HG03135 (cell line): ENCODE results near the gene SLC47A2.
"Not testable (repeated sequence)": the region's sequence is repeated elsewhere in the genome, so short reads cannot be mapped to it uniquely, and the experiment has no call there.

Experiments
- ATAC-seq: cut with Tn5 transposase; IDR thresholded peaks from one replicate; pipeline ENCODE4 v1.9.1; 2021; ENCODE audit warnings: mild to moderate bottlenecking, moderate library complexity; ENCODE audit not compliant: unreplicated experiment

SLC47A2 gene

DNA sequence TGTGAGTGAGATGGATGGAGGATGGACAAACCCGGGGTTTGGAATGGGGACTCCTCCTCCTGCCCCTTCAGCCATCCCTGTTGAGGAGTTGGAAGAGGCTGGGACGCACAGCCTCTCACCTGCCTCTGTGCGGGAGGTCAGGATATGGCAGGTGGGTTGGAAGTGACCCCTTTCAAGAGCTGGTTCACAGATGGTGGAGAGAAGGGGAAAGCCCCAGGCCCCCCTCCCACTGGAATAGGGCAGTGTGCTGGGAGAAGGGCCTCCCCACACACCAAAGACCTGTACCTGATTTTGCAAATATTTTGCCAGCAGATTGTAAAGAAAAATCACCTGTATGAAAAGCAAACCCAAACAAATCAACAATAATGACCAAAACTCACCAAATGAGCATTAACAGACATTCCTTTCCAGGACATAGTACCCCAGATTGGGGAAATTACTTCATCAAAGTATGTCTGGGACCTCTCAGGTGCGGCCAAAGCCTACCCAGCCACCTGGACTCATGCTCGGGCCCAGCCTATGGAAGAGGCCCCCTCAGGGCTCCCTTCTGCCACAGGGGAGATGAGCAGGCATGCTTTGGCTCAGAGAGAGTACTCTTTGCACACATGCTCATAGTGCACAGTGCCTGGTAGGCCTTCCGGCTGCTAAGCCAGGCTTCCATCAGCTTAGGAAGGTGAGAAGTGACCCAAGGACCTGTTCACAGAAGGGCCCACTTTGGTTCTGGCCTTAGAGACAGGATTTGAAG, 7.8 kb downstream of the SLC47A2 start:
- no peak for ATAC-seq

DNA sequence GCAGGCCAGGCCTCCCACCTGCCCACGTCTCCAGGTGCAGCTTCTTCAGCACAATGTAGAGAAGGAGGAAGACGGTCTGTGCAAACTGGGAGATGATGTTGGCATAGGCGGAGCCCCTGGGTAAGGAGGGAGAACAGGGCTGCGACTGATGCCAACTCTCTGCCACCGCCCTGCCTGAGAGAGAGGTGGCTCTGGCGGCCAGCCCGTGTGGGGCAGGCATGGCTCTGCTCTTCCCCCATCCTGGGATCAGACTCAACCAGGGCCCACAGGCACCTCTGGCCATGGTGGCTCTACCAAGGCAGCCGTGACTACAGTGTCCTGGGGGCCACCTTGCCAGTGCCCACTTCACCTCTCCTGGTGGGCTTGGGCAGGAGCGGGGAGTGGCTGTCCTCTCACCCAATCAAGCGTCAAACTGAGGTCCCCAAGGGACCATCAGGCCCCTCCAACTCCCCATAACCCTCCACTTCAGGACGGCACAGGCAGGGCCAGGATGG, 8.6 kb downstream of the SLC47A2 start:
- no peak for ATAC-seq

DNA sequence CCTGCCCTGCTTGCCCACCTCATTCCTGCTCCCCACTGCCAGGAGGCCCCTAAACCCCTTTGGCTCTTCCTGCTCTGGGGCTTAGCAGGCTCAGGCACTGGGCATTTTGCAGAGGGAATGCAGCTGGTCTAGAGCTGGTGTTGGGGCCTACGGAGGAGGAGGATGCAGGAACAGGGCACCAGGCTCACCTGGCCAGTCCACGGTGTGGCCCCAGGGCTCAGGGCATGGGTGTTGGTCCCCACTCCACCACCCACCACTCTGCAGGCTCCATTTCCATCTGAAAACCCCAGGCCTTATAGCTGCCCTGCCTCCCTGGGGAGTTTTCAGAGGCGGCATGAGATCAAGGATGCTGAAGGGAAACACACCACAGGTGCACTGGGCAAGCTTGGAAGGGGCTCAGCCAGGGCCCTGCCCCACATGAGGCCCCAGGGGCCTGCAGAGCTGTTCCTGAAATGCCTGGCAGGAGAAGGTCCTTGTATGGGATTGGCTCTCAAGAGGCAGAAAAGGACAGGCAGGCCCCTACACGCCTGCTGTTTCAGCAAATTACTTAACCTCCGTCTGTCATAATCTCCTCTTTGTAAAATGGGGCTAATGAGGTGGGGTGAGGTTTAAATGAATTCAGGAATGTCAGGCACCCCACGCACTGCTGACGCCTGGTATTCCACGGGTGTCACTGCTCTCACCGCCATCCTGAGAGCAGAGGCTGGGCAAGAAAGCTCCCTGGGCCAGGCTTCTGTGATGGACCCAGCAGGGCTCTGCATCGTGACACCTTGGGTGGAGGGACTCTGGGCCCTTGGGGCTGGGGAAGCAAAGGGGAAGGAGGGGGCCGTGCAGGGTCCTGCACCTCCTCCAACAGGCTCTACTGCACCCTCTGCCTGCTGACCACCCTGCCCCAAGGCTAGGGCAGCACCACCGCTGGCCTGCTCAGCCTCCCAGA, 9.3 kb downstream of the SLC47A2 start:
- no peak for ATAC-seq

DNA sequence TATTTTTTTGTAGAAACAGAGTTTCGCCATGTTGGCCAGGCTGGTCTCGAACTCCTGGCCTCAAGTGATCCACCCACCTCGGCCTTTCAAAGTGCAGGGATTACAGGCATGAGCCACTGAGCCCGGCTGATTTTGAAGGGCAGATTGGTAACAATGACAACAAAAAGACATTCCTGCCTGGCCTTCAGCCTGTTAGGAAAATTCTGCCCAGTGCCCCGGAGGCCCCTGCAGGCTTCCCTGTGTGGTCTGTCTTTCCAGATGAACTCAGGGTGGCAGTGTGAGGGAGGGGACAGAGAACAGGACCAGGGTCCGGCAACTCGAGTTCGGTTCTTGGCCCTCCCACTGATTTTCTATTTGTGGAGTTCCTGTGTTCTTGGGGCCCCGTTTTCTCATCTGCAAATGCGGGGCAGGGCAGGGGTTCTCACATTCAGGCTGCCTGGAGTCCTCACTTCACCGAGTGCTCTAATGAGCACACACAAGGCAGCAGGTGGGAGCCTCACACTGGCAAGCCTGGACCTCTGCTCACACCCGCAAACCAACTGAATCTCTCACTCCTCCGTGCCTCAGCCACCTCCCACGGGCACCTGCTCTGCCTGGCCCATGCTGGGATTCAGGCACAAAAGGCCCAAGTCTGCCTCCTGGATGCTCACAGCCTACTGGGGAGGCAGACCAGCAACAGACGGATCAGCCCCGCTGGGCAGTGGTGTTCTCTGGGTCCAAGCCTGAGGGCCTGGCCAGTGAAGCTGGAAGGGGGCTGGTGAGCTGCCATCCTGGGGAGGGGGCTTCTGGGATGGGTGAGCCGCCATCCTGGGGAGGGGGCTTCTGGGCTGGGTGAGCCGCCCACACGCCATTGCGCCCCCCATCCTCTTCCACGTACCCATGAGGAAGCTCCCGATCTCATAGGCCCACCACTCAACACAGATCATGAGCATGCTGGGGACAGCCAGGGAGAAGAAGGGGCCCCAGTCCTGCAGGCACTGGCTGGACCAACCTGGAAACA, 10.3 kb downstream of the SLC47A2 start:
- no peak for ATAC-seq

DNA sequence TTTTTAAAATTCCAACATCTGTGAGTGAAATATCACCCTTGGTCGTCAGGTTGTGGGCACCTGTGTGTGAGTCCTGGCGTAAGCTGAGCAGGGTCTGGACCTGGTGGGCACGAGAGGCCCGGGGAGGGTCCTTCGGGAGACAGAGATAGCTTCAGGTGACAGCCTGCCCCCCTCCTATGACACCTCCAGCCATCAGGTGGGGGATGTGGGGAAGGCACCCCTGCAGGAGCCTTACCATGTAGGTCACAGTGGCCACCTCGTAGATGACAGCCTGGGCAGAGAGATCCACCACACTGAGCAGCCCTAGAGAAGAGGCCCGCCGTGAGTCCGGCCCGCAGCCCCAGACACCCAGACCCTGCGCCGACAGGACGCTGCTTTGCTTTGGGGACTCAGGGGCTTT, 11.2 kb downstream of the SLC47A2 start:
- ATAC-seq, result no peak

DNA sequence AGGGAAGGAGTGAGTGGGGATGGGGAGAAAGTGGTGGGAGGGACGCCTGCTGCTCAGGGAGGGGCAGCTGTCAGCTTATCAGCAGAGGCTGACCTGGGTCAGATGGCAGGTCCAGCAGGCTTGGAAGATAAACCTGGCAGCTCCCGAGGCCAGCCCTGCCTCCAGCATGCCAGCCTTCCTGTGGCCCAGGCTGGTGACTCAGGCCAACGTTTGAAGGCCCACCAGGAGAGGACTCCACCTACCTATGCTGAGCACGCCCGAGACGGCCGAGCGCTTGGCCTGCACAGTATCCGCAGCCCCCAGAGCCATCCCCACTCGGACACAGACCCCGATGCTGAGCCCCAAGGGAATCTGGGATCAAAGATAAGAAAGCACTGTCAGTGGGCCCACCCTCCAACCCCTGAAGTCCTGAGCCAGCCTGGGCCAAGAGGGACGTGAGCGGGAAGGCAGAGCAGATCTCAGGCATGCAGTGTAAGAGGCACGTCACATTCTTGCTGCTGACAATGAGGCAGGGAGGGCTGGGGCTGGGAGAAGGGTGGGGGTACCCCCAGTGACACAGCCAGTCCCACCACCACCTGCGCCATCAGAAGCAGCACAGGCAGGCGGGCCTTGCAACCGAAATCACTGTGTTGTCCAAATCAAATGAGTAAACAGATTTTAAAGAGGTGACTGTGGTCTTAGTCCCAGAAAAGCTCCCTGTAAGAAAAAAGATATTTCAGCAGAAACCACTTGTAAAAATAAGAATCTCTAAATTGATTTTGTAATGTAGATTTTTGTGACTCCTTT, 12.4 kb downstream of the SLC47A2 start:
- no peak for ATAC-seq

DNA sequence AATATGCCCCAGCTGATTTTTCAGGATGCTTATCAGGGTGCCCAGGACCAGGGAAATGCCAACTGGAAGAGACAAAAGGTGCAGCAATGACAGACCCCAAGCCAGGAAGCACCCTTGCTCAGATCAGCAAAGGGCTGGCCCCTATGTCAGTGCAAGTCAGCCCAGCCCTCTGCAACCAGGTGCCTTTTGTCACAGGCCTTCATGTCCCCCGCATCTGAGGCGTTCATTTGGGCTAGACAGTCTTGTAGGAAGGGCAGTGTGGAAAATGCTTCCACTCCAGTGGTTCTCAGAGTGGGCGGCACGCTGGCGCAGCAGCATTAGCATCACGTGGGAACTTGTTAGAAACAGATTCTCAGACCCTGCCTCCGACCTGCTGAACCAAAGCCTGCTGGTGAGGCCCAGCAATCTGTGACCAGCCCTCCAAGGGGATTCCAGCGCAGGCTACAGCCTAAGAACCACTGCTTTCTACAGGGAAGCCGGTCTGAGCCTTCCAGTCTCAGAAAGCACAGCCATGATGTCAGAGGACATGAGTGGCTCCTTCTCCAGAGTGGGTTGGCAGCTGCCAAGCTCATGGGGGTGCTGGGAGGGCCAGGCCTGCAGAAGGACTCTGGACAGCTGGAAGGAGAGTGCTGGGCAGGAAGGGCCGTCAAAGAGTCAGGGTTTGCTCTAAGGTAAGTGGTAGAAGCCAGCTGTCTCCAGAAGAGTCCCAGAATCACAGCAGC, 13.1 kb downstream of the SLC47A2 start:
- no peak for ATAC-seq

DNA sequence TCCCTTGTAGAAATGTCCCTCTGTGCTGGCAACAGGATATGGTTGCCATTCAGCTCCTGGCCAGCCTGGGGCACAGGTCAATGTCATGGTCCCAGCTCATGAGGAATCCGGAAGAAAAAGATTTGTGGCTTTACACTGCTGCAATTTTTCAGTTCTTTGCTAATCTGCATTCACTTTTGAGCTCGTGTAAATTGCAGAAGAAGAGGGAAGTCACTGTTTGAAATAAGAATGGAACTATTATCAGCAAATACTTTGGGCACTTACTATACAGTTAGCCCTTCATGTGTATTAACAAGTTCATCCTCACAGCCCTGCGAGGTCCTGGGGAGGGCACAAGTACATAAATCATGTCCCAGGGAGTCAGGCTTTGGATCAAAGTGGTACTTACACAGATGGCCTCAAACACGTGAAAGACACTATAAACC, 14.2 kb downstream of the SLC47A2 start:
- ATAC-seq, result no peak

DNA sequence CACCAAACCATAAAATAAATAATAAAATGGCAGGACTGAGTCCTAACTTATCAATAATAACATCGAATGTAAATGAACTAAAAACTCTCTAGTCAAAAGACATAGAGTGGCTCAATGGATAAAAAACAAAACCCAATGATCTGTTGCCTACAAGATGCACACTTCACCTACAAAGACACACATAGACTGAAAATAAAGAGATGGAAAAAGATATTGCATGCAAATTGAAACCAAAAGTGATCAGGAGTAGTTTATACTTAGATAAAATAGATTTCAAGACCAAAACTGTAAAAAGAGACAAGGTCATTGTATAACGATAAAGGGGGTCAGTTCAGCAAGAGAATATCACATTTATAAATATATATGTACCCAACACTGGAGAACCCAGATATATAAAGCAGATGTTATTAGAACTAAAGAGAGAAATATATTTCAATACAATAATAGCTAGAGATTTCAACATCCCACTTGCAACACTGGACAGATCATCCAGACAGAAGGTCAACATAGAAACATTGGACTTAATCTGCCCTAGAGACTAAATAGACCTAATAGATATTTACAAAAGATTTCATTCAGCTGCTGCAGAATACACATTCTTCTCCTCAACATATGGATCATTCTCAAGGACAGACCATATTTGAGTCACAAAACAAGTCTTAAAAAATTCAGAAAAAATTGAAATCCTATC, 29.8 kb downstream of the SLC47A2 start:
- no peak for ATAC-seq

DNA sequence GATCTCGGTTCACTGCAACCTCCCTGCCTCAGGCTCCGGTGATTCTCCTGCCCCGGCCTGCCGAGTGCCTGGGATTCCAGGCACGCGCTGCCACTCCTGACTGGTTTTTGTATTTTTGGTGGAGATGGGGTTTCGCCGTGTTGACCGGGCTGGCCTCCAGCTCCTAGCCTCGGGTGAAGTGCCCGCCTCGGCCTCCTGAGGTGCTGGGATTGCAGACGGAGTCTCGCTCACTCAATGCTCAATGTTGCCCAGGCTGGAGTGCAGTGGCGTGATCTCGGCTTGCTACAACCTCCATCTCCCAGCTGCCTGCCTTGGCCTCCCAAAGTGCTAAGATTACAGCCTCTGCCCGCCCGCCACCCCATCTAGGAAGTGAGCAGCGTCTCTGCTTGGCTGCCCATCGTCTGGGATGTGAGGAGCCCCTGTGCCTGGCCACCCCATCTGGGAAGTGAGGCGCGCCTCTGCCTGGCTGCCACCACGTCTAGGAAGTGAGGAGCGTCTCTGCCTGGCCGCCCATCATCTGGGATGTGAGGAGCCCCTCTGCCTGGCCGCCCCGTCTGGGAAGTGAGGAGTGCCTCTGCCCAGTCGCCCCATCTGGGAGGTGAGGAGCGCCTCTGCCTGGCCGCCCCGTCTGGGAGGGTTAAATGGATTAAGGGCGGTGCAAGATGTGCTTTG, 31.3 kb downstream of the SLC47A2 start:
- not testable (repeated sequence) for ATAC-seq

DNA sequence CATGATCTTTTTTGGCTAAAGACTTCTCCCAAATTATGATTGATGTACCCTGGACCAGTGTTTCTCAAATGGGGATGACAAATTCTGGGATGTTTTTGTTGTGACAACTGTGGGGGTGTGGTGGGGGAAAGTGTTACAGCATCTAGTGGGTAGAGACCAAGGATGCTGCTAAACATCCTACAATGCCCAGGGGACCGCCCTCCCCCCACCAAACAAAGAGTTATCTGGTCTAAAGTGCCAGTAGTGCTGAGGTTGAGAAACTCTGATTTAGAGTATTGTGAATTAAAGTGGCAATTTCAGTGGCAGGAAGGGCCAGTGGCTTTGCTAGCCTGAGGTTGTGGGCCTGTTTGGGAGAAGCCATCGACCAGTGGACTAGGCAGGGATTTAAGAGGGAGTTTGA, 33.3 kb downstream of the SLC47A2 start:
- no peak for ATAC-seq

DNA sequence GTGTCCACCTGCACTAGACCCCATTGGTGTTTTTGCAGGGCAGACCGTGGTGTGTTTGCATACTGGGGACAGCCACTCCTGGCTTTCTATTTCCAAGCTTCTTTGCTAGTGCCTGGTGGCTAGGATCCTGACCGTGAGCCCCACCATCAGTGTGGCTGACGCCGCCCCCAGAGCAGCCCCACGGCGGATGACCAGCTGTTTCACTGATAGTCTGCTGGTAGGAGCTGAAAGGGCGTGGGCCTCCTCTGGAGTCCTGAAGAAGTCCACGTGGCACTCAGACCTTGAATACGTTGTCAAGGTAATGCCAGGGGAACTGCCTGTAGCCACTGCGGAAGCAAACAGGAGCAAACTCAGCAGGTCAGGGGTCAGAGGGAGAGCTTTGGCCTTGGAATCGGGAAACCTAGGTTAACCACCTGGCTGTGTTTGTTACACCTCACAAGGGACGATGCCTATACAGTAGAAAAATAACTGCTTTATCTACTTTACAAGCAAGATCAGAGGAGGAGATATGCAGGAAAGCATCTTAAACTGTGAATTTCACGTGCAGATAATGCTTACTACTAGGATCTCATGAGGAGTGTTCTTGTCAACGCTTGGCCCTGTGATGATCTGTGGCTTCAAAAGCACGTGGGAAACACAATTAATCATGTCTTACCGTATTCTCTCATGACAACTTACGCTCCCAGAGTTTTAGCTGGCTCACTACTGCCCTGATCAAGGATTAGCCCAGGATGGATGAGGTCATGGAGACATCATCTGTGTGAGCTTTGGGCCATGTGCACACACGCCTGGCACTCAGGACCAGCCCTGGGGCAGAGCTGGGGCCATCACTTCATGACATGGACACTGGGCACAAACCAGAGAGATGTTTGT, 37.6 kb downstream of the SLC47A2 start:
- no peak for ATAC-seq

DNA sequence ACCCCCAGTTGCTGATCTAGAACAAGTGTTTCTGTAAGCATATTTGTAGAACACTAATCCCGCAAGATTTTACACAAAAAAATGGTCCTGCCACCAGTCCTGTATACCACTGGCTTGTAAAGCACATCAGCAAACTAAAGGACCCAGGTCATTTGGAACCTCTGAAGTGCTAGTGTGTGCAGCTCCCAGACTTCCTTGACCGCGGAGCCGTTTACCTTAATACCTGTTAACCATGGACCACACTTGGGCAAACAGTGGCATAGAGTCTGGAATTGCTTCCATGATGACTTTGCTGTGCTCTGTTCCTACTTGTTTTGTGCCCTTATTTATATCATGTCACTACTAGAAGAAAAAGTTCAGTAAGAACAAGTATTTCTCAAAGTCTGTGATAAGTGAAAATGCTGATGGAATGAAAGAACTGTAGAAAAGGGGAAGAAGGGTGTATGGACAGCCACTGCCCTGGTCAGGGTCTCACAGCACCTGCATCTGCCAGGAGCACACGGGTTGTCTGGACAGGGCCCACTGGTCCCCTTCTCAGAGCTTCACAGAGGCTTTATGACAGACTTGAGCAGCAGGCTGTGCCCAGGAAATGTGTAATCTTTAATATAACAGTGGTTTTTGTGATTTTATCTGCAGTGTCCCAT, 38.5 kb downstream of the SLC47A2 start:
- ATAC-seq, result no peak

DNA sequence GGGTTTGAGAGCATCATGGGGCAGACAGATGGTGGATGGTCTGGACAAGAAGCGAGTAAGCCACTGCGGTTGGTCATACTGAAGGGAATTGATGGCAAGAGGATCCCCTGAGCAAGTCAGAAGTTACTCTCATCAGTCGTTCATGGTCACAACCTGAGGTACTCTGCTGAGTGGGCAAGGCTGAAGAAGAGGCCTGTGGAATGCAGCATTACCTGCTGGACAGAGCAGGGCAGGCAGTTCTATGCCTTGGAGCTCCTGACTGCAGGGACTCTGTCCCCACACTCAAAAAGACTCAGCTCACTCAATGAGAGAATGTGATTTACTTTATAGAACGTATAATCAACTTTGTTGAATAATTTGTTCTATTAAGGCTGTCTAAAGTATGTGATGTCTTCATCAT, 39.5 kb downstream of the SLC47A2 start:
- ATAC-seq, result no peak

DNA sequence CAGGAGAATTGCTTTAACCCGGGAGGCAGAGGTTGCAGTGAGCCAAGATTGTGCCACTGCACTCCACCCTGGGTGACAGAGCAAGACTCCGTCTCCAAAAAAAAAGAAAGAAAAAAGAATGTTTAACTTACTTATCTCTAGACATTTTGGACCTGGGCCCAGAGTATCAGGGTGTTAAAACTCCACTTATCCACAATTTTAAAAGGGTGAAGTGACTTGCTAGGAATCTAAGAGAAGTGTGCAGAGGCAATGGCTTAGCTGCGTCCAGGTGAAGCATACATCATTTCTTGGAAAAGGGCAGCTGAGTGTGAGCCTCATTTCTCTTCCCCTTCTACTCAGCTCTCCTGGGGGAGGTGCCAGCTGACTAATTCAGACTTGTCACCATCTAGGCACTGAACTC, 42.8 kb downstream of the SLC47A2 start:
- no peak for ATAC-seq

DNA sequence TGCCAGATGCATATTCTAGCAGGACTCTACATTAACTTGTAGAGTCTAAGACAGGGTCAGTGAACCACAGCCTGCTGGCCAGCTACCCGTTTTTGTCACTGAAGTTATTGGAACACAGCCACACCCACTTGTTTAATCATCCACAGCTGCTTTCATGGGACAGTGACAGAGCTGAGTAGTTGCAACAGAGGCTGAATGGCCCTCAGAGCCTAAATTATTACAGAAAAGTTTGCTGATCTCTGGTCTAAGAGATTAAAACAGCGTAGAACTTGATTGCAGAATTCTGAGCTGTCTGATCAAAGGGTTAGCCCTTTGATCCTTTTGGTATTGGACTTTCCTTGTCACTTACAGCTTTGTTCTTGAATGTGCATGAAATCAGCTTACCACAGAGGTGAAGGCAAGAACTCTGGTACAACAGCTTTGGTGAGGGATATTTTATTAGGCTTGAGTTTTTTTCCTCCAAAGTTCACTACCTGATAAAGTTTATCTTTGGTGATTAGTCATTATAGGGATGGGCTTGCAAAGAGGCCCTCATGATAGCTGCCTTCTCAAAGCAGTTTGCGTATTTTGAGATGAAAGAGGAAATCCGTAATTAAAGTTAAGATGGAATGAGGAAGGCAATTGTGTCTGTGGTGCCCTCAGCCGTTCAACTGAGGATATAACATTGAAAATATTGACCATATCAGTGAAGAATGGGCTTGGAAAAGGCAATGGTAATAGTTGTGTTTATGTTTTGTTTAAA, 44.2 kb downstream of the SLC47A2 start:
- no peak for ATAC-seq
